HG02884 (cell line): Measurements from ENCODE around the gene CEBPA.

Experiments
- ATAC-seq: cut with Tn5 transposase; IDR thresholded peaks from one replicate; pipeline ENCODE4 v1.9.1; 2021; ENCODE audit warnings: mild to moderate bottlenecking, moderate library complexity; ENCODE audit not compliant: unreplicated experiment

Gene CEBPA

GRCh38 chr19:33302175-33302973 lies at the start of gene CEBPA:
CEBPA (minus strand) TSS chr19:33302534; CDS start chr19:33302414, 120 bp downstream.
- peak; percentile 79 for ATAC-seq

- ATAC-seq: no peak
Observed at GRCh38 chr19:33350538-33351309, 48.4 kb upstream of the CEBPA start.

GRCh38 chr19:33349319-33350289 lies 47.3 kb upstream of the CEBPA start:
- ATAC-seq: no peak

GRCh38 chr19:33348301-33349010 lies 46.1 kb upstream of the CEBPA start:
- no peak for ATAC-seq

- ATAC-seq: no peak
Observed at GRCh38 chr19:33347300-33347699, 45.0 kb upstream of the CEBPA start.

GRCh38 chr19:33346665-33347064 lies 44.3 kb upstream of the CEBPA start:
- no peak for ATAC-seq

GRCh38 chr19:33345163-33345562 lies 42.8 kb upstream of the CEBPA start:
- no peak for ATAC-seq

- ATAC-seq: no peak
Observed at GRCh38 chr19:33344573-33344925, 42.2 kb upstream of the CEBPA start.

- ATAC-seq: no peak
Observed at GRCh38 chr19:33343859-33344572, 41.7 kb upstream of the CEBPA start.

- ATAC-seq: no peak
Observed at GRCh38 chr19:33343301-33343700, 41.0 kb upstream of the CEBPA start.

- ATAC-seq: no peak
Observed at GRCh38 chr19:33340991-33341390, 38.7 kb upstream of the CEBPA start.

GRCh38 chr19:33339016-33339984 lies 37.0 kb upstream of the CEBPA start:
- ATAC-seq: no peak

- no peak for ATAC-seq
Observed at GRCh38 chr19:33335446-33335845, 33.1 kb upstream of the CEBPA start.

- no peak for ATAC-seq
Observed at GRCh38 chr19:33334271-33334670, 31.9 kb upstream of the CEBPA start.

- ATAC-seq: no peak
Observed at GRCh38 chr19:33333642-33334041, 31.3 kb upstream of the CEBPA start.

GRCh38 chr19:33333151-33333550 lies 30.8 kb upstream of the CEBPA start:
- no peak for ATAC-seq

GRCh38 chr19:33332248-33332647 lies 29.9 kb upstream of the CEBPA start:
- ATAC-seq: no peak

- ATAC-seq: no peak
Observed at GRCh38 chr19:33329736-33330135, 27.4 kb upstream of the CEBPA start.

- ATAC-seq: no peak
Observed at GRCh38 chr19:33329060-33329459, 26.7 kb upstream of the CEBPA start.
